Heart left ventricle (tissue), 16 donors: ENCODE measurements around the gene IL31RA. TPM values are rescaled to one million over a fixed set of nuclear protein-coding genes. Genes with fewer than 3 reads are reported as not detected.

ENCODE experiments used
- ATAC-seq, 4 donors: fragments of 200-7000 bp; cut with Tn5 transposase; one replicate each; pipeline ENCODE4 v1.9.1; 2020 to 2022; ENCODE audit warnings: moderate library complexity in 4 of 4, mild to moderate bottlenecking in 3 of 4, moderate number of reproducible peaks in 1 of 4
- DNase-seq, 5 donors: peaks; one replicate each; pipeline ENCODE4 v3.0.0-alpha.2; 2020
- H3K27ac ChIP-seq, 12 donors: fragments of 200-600 bp; sonication (generic) in 4 of 12; one replicate each; pipeline versions ENCODE4 v1.5.0 to v1.8.0; 2016 to 2022; ENCODE audit warnings: mild to moderate bottlenecking in 2 of 12
- H3K27me3 ChIP-seq, 9 donors: fragments of 200-600 bp; sonication (generic) in 2 of 9; one replicate each; pipeline versions ENCODE4 v1.5.1 to v1.8.0; 2016 to 2022; ENCODE audit warnings: mild to moderate bottlenecking in 3 of 9
- H3K36me3 ChIP-seq, 9 donors: fragments of 200-600 bp; sonication (generic) in 2 of 9; one replicate each; pipeline versions ENCODE4 v1.5.0 to v1.8.0; 2018 to 2022; ENCODE audit warnings: mild to moderate bottlenecking in 2 of 9
- H3K4me1 ChIP-seq, 12 donors: fragments of 200-600 bp; sonication (generic) in 4 of 12; one replicate each; pipeline versions ENCODE4 v1.5.0 to v1.8.0; 2016 to 2022; ENCODE audit warnings: mild to moderate bottlenecking in 3 of 12
- H3K4me3 ChIP-seq, 12 donors: fragments of 200-600 bp; sonication (generic) in 4 of 12; one replicate each; pipeline versions ENCODE4 v1.5.0 to v1.8.0; 2017 to 2022; ENCODE audit warnings: mild to moderate bottlenecking in 9 of 12, moderate library complexity in 4 of 12
- H3K9me3 ChIP-seq, 12 donors: fragments of 200-600 bp; sonication (generic) in 4 of 12; one replicate each; pipeline versions ENCODE4 v1.5.0 to v1.8.0; 2016 to 2022; ENCODE audit warnings: mild to moderate bottlenecking in 1 of 12
- CTCF ChIP-seq, 12 donors: fragments of 200-600 bp; sonication (generic) in 4 of 12; IDR thresholded peaks; one replicate each; pipeline versions ENCODE4 v1.5.0 to v1.8.0; 2018 to 2022; ENCODE audit warnings: antibody characterized with exemption in 12 of 12, mild to moderate bottlenecking in 5 of 12
- POLR2A ChIP-seq, 2 donors: fragments of 450-650 bp; IDR thresholded peaks; one replicate each; pipeline ENCODE4 v1.6.1; 2017; ENCODE audit warnings: antibody characterized with exemption in 2 of 2, mild to moderate bottlenecking in 2 of 2, moderate library complexity in 2 of 2
- WGBS, 4 donors: extraction: QIAGEN DNeasy Blood & Tissue Kit in 2 of 4; methylation state at CpG; one replicate each; pipeline versions ENCODE4 v1.1.5 to v1.1.7; 2013 to 2018; 5-methylcytosine and 5-hydroxymethylcytosine counted together
- intact Hi-C, 10 donors: fragments of 100-400 bp; cut with DNase I; formaldehyde crosslinking; loops; one replicate each; pipeline versions ENCODE4 v1.11.1 to v1.14.2; 2022
- polyA plus RNA-seq, 2 donors: library from polyadenylated mRNA; stranded (reverse); fragments of 200-250 nt; gene quantifications; one replicate each; pipeline ENCODE4 v1.2.3, GENCODE V29; 2013
- total RNA-seq, 9 donors: library from RNA; depleted of rRNA in 2 of 9; stranded (reverse); fragments of >200 nt in 2 of 9; fragmentation: NEBNext Ultra II Directional in 3 of 9; extraction: Animal tissue kit (Norgen Biotek cat#: 25700) in 3 of 9; gene quantifications; one replicate each; pipeline versions ENCODE4 v1.1.0 to v1.2.4, GENCODE V29; 2016 to 2023
- donor health status: ischemic (EF 13 %, LVEDD 7.1; RV severe dilation, severe dysfunction).
- donor health status: healthy with polysubstance abuse.
- donor health status: DM: no; HTN: yes; CAD: no.
- donor health status: DM: no; HTN: no; CAD: no.
- donor health status: ischemic (EF 25% LVEDD 6.9; RV normal size, moderate dysfunction).
- donor health status: ischemic (EF 25% LVEDD 5.7; RV mildly dilated, moderate dysfunction).
- donor health status: healthy.
- donor health status: DM: yes; HTN: yes; CAD: no.
- donor health status: ischemic (EF 35%, LVEDD 5.7; RV mildly dilated, moderate dysfunction).
- donor health status: nonischemic (EF 11% LVEDD 7.7; RV severe dilation, severe dysfunction).
- donor health status: DM: yes; HTN: yes; CAD: no.
- donor health status: PGD.
- donor health status: ischemic (EF 29% LVEDD 5.4; RV normal size, mild dysfunction).
- donor health status: nonischemic (EF 23%, LVEDD 6.1; RV moderate dilation, normal function).

The IL31RA gene
- total and polyA plus RNA-seq, 11 donors: 0.12 to 2.2 (median 0.47) TPM; not detected in 5

- DNase-seq (no peak), ATAC-seq (no peak)
- Histone ChIP-seq H3K4me3 (no peak overlapping the region), H3K9me3 (no peaks in the 10 kb centered on the region), H3K4me1 (peaks cover 0 to 13% (median 0%) of the 10 kb centered on the region in 12 donors), H3K27me3 (no peaks in the 10 kb centered on the region), H3K27ac (no peak overlapping the region), H3K36me3 (no peaks in the 10 kb centered on the region)
- TF ChIP-seq CTCF (IDR thresholded peaks at IDR 0.05) (no peak), POLR2A (IDR thresholded peaks at IDR 0.05) (no peak)
- intact Hi-C loops: loop anchor here in 1 of 10 donors (10.0 kb wide), 1 partner anchor 190 kb away; no protein-coding TSS in a partner anchor
- WGBS, 4 donors: 94 to 100% (median 97%) methylated on average over 2 of the region's 2 CpGs
These were observed 63.8 kb downstream of the IL31RA start for GRCh38 chr5:55914971-55915370.

GRCh38 chr5:55915783-55916182, 64.6 kb downstream of the IL31RA start:
- WGBS, 4 donors: 87 to 92% (median 90%) methylated on average over 3 of the region's 3 CpGs
- Histone ChIP-seq H3K4me3 (no peak overlapping the region), H3K27ac (no peak overlapping the region), H3K27me3 (no peaks in the 10 kb centered on the region), H3K9me3 (no peaks in the 10 kb centered on the region), H3K4me1 (peaks cover 0 to 13% (median 0%) of the 10 kb centered on the region in 12 donors), H3K36me3 (no peaks in the 10 kb centered on the region)
- no peak for TF ChIP-seq CTCF (IDR thresholded peaks at IDR 0.05)
- TF ChIP-seq POLR2A (IDR thresholded peaks at IDR 0.05): no peak
- DNase-seq (no peak), ATAC-seq (no peak)
- intact Hi-C loops: loop anchor here in 1 of 10 donors (10.0 kb wide), 1 partner anchor 191 kb away; no protein-coding TSS in a partner anchor

GRCh38 chr5:55916986-55917385, 65.8 kb downstream of the IL31RA start:
- DNase-seq (no peak), ATAC-seq (no peak)
- Histone ChIP-seq H3K27ac (no peak overlapping the region), H3K27me3 (no peaks in the 10 kb centered on the region), H3K36me3 (no peaks in the 10 kb centered on the region), H3K4me3 (no peak overlapping the region), H3K9me3 (no peaks in the 10 kb centered on the region), H3K4me1 (peaks cover 0 to 13% (median 0%) of the 10 kb centered on the region in 12 donors)
- intact Hi-C loops: loop anchor here in 1 of 10 donors (10.0 kb wide), 1 partner anchor 192 kb away; no protein-coding TSS in a partner anchor
- 71 to 86% (median 79%) methylated on average over 4 to 10 of the region's 10 CpGs for WGBS, 4 donors
- TF ChIP-seq CTCF (IDR thresholded peaks at IDR 0.05) (no peak), POLR2A (IDR thresholded peaks at IDR 0.05) (no peak)

DNA sequence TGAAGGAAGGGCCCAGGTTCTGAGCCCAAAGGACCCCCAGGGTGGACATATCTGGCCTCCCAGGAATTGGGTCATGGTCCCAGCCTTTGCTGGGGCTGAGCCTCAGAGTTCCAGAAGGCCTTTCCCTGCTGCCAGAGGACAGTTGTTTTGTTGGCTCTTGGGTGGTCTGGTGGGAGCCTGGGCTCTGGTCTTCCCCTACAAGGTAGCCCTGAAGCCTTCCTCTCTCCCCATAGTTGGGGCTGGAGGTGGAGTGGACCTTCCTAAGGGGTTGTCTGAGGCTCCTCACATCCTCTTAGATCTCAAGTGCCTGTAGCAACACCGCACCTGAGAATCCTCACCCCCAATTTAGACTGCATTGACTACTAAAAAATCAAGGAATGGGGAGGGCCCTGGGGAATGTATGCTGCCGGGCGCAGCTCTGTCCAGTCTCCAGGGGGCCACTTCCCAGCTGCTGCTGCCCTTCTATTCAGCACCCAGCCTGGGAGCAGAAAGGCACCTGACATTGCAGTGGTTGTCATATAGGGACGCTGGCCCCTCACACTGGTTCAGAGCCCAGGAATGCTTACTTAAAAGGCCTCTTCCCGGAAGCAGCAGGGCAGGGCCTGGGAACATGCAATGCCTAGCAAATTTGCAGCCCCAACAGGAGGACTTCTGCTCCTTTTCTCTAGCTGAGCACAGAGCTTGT, 66.4 kb downstream of the IL31RA start:
- Histone ChIP-seq H3K4me1 (peaks cover 0 to 14% (median 0%) of the 10 kb centered on the region in 12 donors), H3K27ac (no peak overlapping the region), H3K27me3 (no peaks in the 10 kb centered on the region), H3K36me3 (no peaks in the 10 kb centered on the region), H3K9me3 (no peaks in the 10 kb centered on the region), H3K4me3 (no peak overlapping the region)
- ATAC-seq (no peak), DNase-seq (no peak)
- no peak for TF ChIP-seq CTCF (IDR thresholded peaks at IDR 0.05)
- TF ChIP-seq POLR2A (IDR thresholded peaks at IDR 0.05): no peak
- WGBS, 4 donors: 78 to 92% (median 85%) methylated on average over 4 to 5 of the region's 5 CpGs
- intact Hi-C loops: loop anchor here in 1 of 10 donors (10.0 kb wide), 1 partner anchor 193 kb away; no protein-coding TSS in a partner anchor
